SK-N-SH (cell line): ENCODE data around the gene FAM120A. TPM values are rescaled to one million over a fixed set of nuclear protein-coding genes. Genes with fewer than 3 reads are reported as not detected.

Source experiments
- CTCF ChIA-PET: fragments of 300-600, 350-600 bp; formaldehyde crosslinking; extraction: SDS; loops from one replicate; lab custom pipeline; 2021; lab: Yijun Ruan, JAX
- POLR2A ChIA-PET: fragments of 350-600 bp; sonication (Branson Sonifier 250); formaldehyde crosslinking; extraction: SDS; loops from one replicate; lab custom pipeline; 2020; ENCODE audit warnings: antibody characterized with exemption, inconsistent platforms; lab: Yijun Ruan, JAX
- DNase-seq: peaks from one replicate; pipeline ENCODE4 v3.0.0; 2012
- H2AFZ ChIP-seq: fragments of 200-600 bp; sonication (generic); 2 replicates; pipeline ENCODE4 v1.8.1; 2016; ENCODE audit warnings: antibody characterized with exemption, mild to moderate bottlenecking, low read depth
- H3F3A ChIP-seq: fragments of 200-600 bp; sonication (generic); replicated peaks from 2 replicates; pipeline ENCODE3; 2016; ENCODE audit warnings: antibody characterized with exemption, mild to moderate bottlenecking; ENCODE audit not compliant: insufficient read depth
- H3K27ac ChIP-seq, 2 experiments: fragments of 200-500 bp in 1 of 2; fragments of 200-600 bp in 1 of 2; sonication (Bioruptor generic) in 1 of 2; sonication (generic), shearing (Covaris generic) in 1 of 2; 2 replicates each; pipeline versions ENCODE4 v1.5.1 to v1.6.1; 2014 to 2016; ENCODE audit warnings: low read depth in 2 of 2, inconsistent platforms in 1 of 2, low read length in 1 of 2, mild to moderate bottlenecking in 1 of 2, mixed read lengths in 1 of 2
- H3K27me3 ChIP-seq: fragments of 200-600 bp; sonication (generic), shearing (Covaris generic); 2 replicates; pipeline ENCODE4 v1.6.1; 2016; ENCODE audit warnings: mixed run types; ENCODE audit not compliant: insufficient read depth
- H3K36me3 ChIP-seq, 2 experiments: fragments of 200-500 bp in 1 of 2; fragments of 200-600 bp in 1 of 2; sonication (Bioruptor generic) in 1 of 2; sonication (generic) in 1 of 2; replicated peaks in 1 of 2; 2 replicates each; pipeline versions ENCODE3 to v1.5.1; 2014 to 2016; ENCODE audit warnings: low read length in 1 of 2, mild to moderate bottlenecking in 1 of 2; ENCODE audit not compliant: insufficient read depth in 2 of 2, control insufficient read depth in 1 of 2
- H3K4me1 ChIP-seq, 2 experiments: fragments of 200-500 bp in 1 of 2; fragments of 200-600 bp in 1 of 2; sonication (Bioruptor generic) in 1 of 2; sonication (generic), shearing (Covaris generic) in 1 of 2; 2 replicates each; pipeline versions ENCODE4 v1.5.1 to v1.6.1; 2014 to 2016; ENCODE audit warnings: low read depth in 1 of 2, low read length in 1 of 2, mixed run types in 1 of 2; ENCODE audit not compliant: insufficient read depth in 2 of 2, control insufficient read depth in 1 of 2
- H3K4me2 ChIP-seq: fragments of 200-600 bp; sonication (generic), shearing (Covaris generic); 2 replicates; pipeline ENCODE4 v1.6.1; 2017; ENCODE audit warnings: mixed run types
- H3K4me3 ChIP-seq, 2 experiments: fragments of 200-500 bp in 1 of 2; fragments of 200-600 bp in 1 of 2; sonication (Bioruptor generic) in 1 of 2; sonication (generic), shearing (Covaris generic) in 1 of 2; 2 replicates each; pipeline versions ENCODE4 v1.5.1 to v1.8.1; 2014 to 2016; ENCODE audit warnings: low read depth in 2 of 2, inconsistent platforms in 1 of 2, low read length in 1 of 2, mild to moderate bottlenecking in 1 of 2, mixed read lengths in 1 of 2, moderate library complexity in 1 of 2
- H3K79me2 ChIP-seq: fragments of 200-600 bp; sonication (generic); 2 replicates; pipeline ENCODE4 v1.8.1; 2017; ENCODE audit warnings: mild to moderate bottlenecking; ENCODE audit not compliant: insufficient read depth
- H3K9ac ChIP-seq: fragments of 200-600 bp; sonication (generic); 2 replicates; pipeline ENCODE4 v1.6.1; 2017; ENCODE audit warnings: mixed run types
- H3K9me2 ChIP-seq: fragments of 200-600 bp; sonication (generic); 2 replicates; pipeline ENCODE4 v1.6.1; 2017; ENCODE audit warnings: mixed run types
- H3K9me3 ChIP-seq: fragments of 200-600 bp; sonication (generic); 2 replicates; pipeline ENCODE4 v1.6.1; 2017; ENCODE audit warnings: mixed run types, mild to moderate bottlenecking, moderate library complexity
- H4K20me1 ChIP-seq: fragments of 200-600 bp; sonication (generic); 2 replicates; pipeline ENCODE4 v1.6.1; 2017; ENCODE audit warnings: mild to moderate bottlenecking, mixed run types; ENCODE audit not compliant: insufficient read depth
- EP300 ChIP-seq, 2 experiments: IDR thresholded peaks; 2 replicates each; pipeline versions ENCODE4 v1.4.0 to v1.6.1; 2012; ENCODE audit warnings: borderline replicate concordance in 1 of 2, low read depth in 1 of 2, low read length in 1 of 2
- EZH2phosphoT487 ChIP-seq: fragments of 200-600 bp; sonication (generic); IDR thresholded peaks from 2 replicates; pipeline ENCODE4 v1.6.1; 2017; ENCODE audit warnings: low read depth, mixed run types, mild to moderate bottlenecking, antibody characterized with exemption, moderate library complexity, borderline replicate concordance
- FOXJ3 ChIP-seq: sonication (generic); formaldehyde crosslinking; IDR thresholded peaks from 2 replicates; pipeline ENCODE4 v1.5.1; 2020; ENCODE audit warnings: mild to moderate bottlenecking, missing genetic modification reagents
- FOXM1 ChIP-seq: IDR thresholded peaks from 2 replicates; pipeline ENCODE4 v1.4.0; 2012; ENCODE audit warnings: low read depth, mild to moderate bottlenecking
- GATA2 ChIP-seq: sonication (generic); formaldehyde crosslinking; IDR thresholded peaks from 2 replicates; pipeline ENCODE4 v1.5.0; 2020; ENCODE audit warnings: mild to moderate bottlenecking, missing genetic modification reagents
- JUND ChIP-seq: IDR thresholded peaks from 2 replicates; pipeline ENCODE4 v1.4.0; 2012
- NRF1 ChIP-seq: IDR thresholded peaks from 2 replicates; pipeline ENCODE4 v1.6.1; 2012; ENCODE audit warnings: low read depth, mild to moderate bottlenecking, low read length
- RAD21 ChIP-seq: IDR thresholded peaks from 2 replicates; pipeline ENCODE4 v1.6.1; 2012; ENCODE audit warnings: mild to moderate bottlenecking, low read length
- SIN3A ChIP-seq: IDR thresholded peaks from 2 replicates; pipeline ENCODE4 v1.6.1; 2012; ENCODE audit warnings: low read depth, mild to moderate bottlenecking, low read length, moderate library complexity, borderline replicate concordance
- SMC3 ChIP-seq: IDR thresholded peaks from 2 replicates; pipeline ENCODE4 v1.6.1; 2012; ENCODE audit warnings: low read depth, low read length, improper control_type of control experiment
- YY1 ChIP-seq: IDR thresholded peaks from 2 replicates; pipeline ENCODE4 v1.4.0; 2012; ENCODE audit warnings: low read depth, mild to moderate bottlenecking
- WGBS: methylation state at CpG from one replicate; pipeline ENCODE4 v1.1.6; 2017; ENCODE audit warnings: low lambda C conversion rate; 5-methylcytosine and 5-hydroxymethylcytosine counted together
- polyA plus RNA-seq, 3 experiments: library from polyadenylated mRNA; depleted of rRNA; stranded (reverse); fragments of >200 nt; gene quantifications; 2 replicates each; pipeline ENCODE4 v1.2.3, GENCODE V29; 2012
- TF ChIP-seq, protein P1 (sequence below): IDR thresholded peaks from 2 replicates; pipeline ENCODE4 v1.4.0; 2012; ENCODE audit warnings: low read depth
- TF ChIP-seq, protein P2 (sequence below): IDR thresholded peaks from 2 replicates; pipeline ENCODE4 v1.4.0; 2012; ENCODE audit warnings: low read depth, borderline replicate concordance
- TF ChIP-seq, protein P3 (sequence below): IDR thresholded peaks from 2 replicates; pipeline ENCODE4 v1.4.0; 2012; ENCODE audit warnings: low read depth, borderline replicate concordance
- TF ChIP-seq, protein P4 (sequence below): IDR thresholded peaks from 2 replicates; pipeline ENCODE4; 2012
- TF ChIP-seq, protein P5 (sequence below): fragments of 200-600 bp; sonication (generic); IDR thresholded peaks from 2 replicates; pipeline ENCODE4 v1.6.1; 2017; ENCODE audit warnings: antibody characterized with exemption, mild to moderate bottlenecking, moderate library complexity
- TF ChIP-seq, protein P6 (sequence below): fragments of 150-350 bp; IDR thresholded peaks from 2 replicates; pipeline ENCODE4 v1.6.1; 2016; ENCODE audit warnings: mild to moderate bottlenecking, low read depth, low read length

FAM120A gene
- polyA plus RNA-seq, 1 of the 3 experiments (the other 2 are of a cell fraction), result 58.6 TPM

DNA sequence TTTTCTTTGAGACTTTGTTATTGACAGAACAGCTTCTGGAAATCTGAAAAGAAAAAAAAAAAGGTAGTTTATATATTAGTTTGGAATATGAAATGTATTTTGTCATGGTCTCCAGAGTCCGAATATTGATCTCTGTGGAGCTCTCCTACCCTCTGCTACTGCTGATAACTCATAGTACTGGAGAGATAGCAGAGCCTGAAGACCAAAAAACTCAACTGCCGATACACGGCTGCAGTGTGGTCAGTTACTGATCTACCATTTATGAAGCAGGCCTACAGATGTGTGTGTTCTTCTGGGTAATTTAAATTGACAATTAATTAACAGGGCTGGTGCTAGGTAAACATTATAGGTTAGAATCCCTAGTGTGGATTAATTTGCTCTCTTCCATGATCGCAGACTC lies 3.8 kb upstream of the FAM120A start:
- TF ChIP-seq FOXM1 (no peak), JUND (no peak), RAD21 (no peak), EP300 (IDR thresholded peaks at IDR 0.05; ENCODE audit: borderline replicate concordance in 1 of 2, low read depth in 1 of 2, low read length in 1 of 2) (no peak), YY1 (no peak), FOXJ3 (CRISPR knock-in tag) (no peak), SMC3 (no peak), EZH2phosphoT487 (no peak), GATA2 (CRISPR knock-in tag) (no peak), SIN3A (no peak), NRF1 (no peak)
- TF ChIP-seq, protein P1, sequence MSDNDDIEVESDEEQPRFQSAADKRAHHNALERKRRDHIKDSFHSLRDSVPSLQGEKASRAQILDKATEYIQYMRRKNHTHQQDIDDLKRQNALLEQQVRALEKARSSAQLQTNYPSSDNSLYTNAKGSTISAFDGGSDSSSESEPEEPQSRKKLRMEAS, result no peak
- TF ChIP-seq, protein P2, sequence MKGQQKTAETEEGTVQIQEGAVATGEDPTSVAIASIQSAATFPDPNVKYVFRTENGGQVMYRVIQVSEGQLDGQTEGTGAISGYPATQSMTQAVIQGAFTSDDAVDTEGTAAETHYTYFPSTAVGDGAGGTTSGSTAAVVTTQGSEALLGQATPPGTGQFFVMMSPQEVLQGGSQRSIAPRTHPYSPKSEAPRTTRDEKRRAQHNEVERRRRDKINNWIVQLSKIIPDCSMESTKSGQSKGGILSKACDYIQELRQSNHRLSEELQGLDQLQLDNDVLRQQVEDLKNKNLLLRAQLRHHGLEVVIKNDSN, result no peak
- TF ChIP-seq, protein P3, sequence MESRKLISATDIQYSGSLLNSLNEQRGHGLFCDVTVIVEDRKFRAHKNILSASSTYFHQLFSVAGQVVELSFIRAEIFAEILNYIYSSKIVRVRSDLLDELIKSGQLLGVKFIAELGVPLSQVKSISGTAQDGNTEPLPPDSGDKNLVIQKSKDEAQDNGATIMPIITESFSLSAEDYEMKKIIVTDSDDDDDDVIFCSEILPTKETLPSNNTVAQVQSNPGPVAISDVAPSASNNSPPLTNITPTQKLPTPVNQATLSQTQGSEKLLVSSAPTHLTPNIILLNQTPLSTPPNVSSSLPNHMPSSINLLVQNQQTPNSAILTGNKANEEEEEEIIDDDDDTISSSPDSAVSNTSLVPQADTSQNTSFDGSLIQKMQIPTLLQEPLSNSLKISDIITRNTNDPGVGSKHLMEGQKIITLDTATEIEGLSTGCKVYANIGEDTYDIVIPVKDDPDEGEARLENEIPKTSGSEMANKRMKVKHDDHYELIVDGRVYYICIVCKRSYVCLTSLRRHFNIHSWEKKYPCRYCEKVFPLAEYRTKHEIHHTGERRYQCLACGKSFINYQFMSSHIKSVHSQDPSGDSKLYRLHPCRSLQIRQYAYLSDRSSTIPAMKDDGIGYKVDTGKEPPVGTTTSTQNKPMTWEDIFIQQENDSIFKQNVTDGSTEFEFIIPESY, result no peak
- TF ChIP-seq, protein P4, sequence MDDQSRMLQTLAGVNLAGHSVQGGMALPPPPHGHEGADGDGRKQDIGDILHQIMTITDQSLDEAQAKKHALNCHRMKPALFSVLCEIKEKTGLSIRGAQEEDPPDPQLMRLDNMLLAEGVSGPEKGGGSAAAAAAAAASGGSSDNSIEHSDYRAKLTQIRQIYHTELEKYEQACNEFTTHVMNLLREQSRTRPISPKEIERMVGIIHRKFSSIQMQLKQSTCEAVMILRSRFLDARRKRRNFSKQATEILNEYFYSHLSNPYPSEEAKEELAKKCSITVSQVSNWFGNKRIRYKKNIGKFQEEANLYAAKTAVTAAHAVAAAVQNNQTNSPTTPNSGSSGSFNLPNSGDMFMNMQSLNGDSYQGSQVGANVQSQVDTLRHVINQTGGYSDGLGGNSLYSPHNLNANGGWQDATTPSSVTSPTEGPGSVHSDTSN, result no peak
- TF ChIP-seq, protein P5, sequence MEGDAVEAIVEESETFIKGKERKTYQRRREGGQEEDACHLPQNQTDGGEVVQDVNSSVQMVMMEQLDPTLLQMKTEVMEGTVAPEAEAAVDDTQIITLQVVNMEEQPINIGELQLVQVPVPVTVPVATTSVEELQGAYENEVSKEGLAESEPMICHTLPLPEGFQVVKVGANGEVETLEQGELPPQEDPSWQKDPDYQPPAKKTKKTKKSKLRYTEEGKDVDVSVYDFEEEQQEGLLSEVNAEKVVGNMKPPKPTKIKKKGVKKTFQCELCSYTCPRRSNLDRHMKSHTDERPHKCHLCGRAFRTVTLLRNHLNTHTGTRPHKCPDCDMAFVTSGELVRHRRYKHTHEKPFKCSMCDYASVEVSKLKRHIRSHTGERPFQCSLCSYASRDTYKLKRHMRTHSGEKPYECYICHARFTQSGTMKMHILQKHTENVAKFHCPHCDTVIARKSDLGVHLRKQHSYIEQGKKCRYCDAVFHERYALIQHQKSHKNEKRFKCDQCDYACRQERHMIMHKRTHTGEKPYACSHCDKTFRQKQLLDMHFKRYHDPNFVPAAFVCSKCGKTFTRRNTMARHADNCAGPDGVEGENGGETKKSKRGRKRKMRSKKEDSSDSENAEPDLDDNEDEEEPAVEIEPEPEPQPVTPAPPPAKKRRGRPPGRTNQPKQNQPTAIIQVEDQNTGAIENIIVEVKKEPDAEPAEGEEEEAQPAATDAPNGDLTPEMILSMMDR, result no peak
- TF ChIP-seq, protein P6, sequence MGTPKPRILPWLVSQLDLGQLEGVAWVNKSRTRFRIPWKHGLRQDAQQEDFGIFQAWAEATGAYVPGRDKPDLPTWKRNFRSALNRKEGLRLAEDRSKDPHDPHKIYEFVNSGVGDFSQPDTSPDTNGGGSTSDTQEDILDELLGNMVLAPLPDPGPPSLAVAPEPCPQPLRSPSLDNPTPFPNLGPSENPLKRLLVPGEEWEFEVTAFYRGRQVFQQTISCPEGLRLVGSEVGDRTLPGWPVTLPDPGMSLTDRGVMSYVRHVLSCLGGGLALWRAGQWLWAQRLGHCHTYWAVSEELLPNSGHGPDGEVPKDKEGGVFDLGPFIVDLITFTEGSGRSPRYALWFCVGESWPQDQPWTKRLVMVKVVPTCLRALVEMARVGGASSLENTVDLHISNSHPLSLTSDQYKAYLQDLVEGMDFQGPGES, result no peak
- DNase-seq, result no peak
- Histone ChIP-seq H3K27ac (no peak overlapping the region), H3K4me2 (no peak overlapping the region), H3K9me2 (no peaks in the 10 kb centered on the region), H3K9ac (no peak overlapping the region), H3K4me1 (peaks cover 3 to 5% of the 10 kb centered on the region in 2 experiments; a peak in 3 of 4 replicates), H3K36me3 (peaks cover 27 to 39% of the 10 kb centered on the region in 2 experiments), H3F3A (peaks cover 6% of the 10 kb centered on the region), H3K9me3 (no peaks in the 10 kb centered on the region), H2AFZ (no peak overlapping the region), H4K20me1 (no peaks in the 10 kb centered on the region), H3K27me3 (no peaks in the 10 kb centered on the region), H3K79me2 (peaks cover 34% of the 10 kb centered on the region), H3K4me3 (no peak overlapping the region)
- 99% methylated on average over 4 of the region's 4 CpGs for WGBS
- ChIA-PET CTCF (interaction anchor here (2.0 kb wide), 1 partner anchor 293 kb away, joined by 5 read pairs; no protein-coding TSS in a partner anchor), POLR2A (no interaction called here)
